HG02798 (cell line): ENCODE results near the gene FAM120AOS.
"Not testable (repeated sequence)": the region's sequence is repeated elsewhere in the genome, so short reads cannot be mapped to it uniquely, and the experiment has no call there.

Experiments
- ATAC-seq: cut with Tn5 transposase; IDR thresholded peaks from one replicate; pipeline ENCODE4 v1.9.1; 2021; ENCODE audit warnings: mild to moderate bottlenecking; ENCODE audit not compliant: unreplicated experiment, poor library complexity

FAM120AOS gene

DNA sequence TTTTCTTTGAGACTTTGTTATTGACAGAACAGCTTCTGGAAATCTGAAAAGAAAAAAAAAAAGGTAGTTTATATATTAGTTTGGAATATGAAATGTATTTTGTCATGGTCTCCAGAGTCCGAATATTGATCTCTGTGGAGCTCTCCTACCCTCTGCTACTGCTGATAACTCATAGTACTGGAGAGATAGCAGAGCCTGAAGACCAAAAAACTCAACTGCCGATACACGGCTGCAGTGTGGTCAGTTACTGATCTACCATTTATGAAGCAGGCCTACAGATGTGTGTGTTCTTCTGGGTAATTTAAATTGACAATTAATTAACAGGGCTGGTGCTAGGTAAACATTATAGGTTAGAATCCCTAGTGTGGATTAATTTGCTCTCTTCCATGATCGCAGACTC, 5.7 kb downstream of the FAM120AOS start:
- ATAC-seq = no peak

DNA sequence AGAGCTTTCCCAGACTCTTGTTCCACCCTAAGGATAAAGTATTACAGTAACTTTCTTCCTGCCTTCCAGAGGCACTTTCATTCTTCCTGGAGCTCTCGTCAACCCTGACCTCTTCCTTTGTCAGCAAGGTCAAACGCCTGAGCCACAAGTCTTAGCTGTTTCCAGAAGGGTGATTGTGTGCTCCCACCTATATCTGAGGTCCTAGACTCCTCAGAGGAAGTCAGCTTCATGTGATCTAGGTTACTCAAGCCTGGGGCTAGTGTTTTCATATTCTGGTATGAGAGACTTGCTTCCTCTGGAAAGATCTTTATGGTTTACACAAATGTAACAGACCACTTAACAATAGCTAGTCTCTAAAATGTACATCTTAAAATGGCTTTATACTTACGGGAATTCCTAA, 7.3 kb downstream of the FAM120AOS start:
- ATAC-seq = no peak

GRCh38 chr9:93440896-93441580, 12.3 kb downstream of the FAM120AOS start:
- ATAC-seq = no peak

DNA sequence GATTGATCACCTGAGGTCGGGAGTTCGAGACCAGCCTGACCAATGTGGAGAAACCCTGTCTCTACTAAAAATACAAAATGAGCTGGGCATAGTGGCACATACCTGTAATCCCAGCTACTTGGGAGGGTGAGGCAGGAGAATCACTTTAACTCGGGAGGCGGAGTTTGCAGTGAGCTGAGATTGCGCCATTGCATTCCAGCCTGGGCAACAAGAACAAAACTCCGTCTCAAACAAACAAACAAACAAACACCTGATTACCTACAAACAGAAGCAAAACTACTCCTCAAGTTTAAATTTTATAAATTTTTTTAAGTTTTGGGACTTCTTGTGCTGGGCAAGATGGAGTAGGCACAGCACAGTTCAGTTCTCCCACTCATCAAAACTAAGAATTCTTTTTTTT, 14.1 kb downstream of the FAM120AOS start:
- not testable (repeated sequence) for ATAC-seq

- no peak for ATAC-seq
Observed at GRCh38 chr9:93437996-93438395, 15.4 kb downstream of the FAM120AOS start.

DNA sequence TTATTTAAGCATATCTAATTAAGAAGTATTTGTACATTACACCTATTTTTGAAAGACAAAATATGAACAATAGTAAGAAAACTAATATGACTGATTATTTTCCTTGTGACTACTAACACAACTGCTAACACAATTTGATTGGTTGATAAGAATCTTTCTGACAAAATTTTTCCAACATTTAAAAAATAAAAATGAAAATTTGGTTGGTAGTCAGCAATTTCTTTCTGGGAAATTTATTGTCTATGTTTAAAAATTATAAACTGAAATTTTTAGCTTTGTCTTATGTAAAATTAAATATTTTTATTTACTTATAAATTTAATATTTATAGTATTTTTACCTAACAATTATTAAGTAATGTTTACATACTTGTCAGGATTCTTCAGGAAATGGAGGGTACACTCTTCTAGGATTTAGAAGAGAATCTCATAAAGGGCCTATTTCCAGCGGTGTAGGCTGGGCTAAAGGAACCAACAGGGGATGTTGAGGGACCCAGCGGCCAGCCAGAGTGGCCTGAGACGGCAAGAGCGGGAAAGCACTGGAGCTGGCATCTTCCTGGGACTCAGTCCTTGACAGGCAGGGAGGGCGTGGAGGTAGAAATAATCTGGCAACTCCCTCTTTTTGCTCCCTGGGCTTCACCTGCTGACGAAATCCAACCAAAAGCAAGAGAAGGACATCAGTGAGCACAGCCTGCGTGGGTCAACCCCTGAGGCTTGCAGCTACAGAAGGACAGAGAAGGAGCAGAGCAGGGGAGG, 16.6 kb downstream of the FAM120AOS start:
- no peak for ATAC-seq

DNA sequence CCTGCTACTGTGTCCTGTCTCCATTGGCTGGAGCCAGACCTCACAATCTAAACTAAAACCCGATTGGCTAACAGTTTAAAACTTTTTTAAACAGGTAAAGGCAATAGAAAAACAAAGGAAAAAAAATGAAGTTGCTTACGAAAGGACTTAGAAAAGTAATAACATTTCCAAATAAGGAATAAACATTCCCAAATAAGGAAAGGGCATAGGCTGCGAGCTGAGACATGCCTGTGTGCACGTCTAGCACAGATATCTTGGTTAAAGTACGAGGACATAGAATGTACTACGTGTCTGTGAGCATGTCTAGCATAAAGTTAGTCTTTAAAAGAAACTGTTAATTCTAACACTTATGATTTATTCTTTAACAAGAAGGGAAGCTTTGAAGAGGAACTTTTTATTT, 17.2 kb downstream of the FAM120AOS start:
- no peak for ATAC-seq

- ATAC-seq = no peak
Observed at GRCh38 chr9:93435386-93435785, 18.0 kb downstream of the FAM120AOS start.

- ATAC-seq = no peak
Observed at GRCh38 chr9:93434056-93434455, 19.3 kb downstream of the FAM120AOS start.

GRCh38 chr9:93432964-93433363, 20.4 kb downstream of the FAM120AOS start:
- no peak for ATAC-seq

DNA sequence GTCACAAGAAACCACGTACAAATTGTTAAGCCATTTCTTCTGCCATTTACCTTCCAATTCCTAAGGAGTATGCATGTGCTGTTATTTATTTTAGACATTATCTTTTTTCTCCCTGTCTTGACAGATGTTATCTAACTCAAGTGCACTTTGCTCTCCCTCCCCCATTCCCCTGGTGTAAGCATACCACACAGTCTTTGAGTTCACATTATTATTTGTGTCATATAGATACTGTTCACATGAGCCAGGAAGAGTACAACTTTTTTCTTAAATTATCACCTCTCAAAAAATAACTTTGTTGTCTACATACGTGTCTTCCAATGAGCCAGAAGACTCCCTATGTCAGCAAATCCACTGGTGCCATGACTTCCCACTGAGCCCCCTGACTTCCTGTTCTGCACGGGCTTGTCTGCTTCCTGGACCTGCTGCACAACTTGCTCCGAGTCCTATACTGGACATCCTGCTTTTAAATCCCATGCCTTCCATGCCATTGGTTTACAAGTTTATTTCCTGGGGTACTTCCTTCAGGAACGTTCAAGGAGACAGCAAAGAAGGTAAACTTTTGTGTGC, 21.8 kb downstream of the FAM120AOS start:
- ATAC-seq = no peak

- no peak for ATAC-seq
Observed at GRCh38 chr9:93427655-93428379, 25.6 kb downstream of the FAM120AOS start.

GRCh38 chr9:93422977-93423616, 30.3 kb downstream of the FAM120AOS start:
- ATAC-seq = no peak

GRCh38 chr9:93419023-93419422, 34.4 kb downstream of the FAM120AOS start:
- ATAC-seq = no peak

DNA sequence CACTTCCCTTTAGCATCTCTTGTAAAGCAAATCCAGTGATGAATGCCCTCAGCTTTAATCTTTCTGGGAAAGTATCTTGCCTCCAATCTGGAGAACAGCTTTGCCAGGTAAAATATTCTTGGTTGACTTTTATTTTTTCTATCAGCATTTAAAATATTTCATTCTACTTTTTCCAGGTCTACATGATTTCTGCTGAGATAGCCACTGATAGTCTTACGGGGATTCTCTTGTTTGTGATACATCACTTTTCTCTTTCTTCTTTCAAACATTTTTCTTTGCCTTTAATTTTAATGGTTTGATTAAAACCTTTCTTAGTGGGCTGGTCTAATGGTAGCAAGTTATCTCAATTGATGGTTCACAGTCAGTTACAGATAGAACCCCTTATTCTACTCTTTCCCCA, 35.8 kb downstream of the FAM120AOS start:
- no peak for ATAC-seq

- no peak for ATAC-seq
Observed at GRCh38 chr9:93416530-93417235, 36.7 kb downstream of the FAM120AOS start.

- no peak for ATAC-seq
Observed at GRCh38 chr9:93415176-93415690, 38.1 kb downstream of the FAM120AOS start.

DNA sequence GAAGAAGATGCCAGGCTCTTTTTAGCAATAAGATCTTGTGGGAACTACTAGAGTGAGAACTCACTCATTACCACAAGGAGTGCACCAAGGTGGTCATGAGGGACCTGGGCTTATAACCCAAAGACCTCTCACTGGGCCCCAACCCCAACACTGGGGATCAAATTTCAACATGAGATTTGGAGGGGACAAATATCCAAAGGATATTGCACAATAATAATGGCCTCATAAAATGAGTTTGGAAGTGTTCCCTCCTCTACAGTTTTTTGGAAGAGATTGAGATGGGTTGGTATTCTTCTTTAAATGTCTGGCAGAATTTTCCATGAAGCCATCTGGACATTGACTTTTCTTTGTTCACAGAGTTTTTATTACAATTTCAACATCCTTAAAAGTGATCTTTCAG, 39.9 kb downstream of the FAM120AOS start:
- ATAC-seq = no peak

DNA sequence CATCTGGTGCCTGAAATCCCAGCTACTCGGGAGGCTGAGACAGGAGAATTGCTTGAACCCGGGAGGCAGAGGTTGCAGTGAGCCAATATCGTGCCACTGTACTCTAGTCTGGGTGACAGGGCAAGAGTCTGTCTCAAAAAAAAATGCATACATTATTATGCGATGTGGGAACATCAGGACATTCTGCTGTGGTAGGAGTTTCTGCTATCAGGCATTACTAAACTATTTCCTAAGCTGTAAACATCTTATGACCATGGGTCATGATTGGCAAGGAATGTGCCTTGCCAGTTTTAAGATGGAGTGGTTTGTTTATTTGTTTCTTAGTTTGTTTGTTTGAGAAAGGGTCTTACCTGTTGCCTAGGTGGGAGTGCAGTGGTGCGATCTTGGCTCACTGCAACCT, 47.0 kb downstream of the FAM120AOS start:
- no peak for ATAC-seq

GRCh38 chr9:93398471-93398870, 54.9 kb downstream of the FAM120AOS start:
- ATAC-seq = no peak
